Measurements from ENCODE around the gene PAX9.

Gene PAX9

GRCh38 chr14:36675581-36675980 is 13.9 kb downstream of the PAX9 start:
- TF ChIP-seq OSR1 (CRISPR knock-in tag; IDR thresholded peaks at IDR 0.05): no peak
- no peak for ATAC-seq

GRCh38 chr14:36676236-36676635 is 14.6 kb downstream of the PAX9 start:
- ATAC-seq: no peak
- TF ChIP-seq ZFP30 (CRISPR knock-in tag; IDR thresholded peaks at IDR 0.05): no peak

DNA sequence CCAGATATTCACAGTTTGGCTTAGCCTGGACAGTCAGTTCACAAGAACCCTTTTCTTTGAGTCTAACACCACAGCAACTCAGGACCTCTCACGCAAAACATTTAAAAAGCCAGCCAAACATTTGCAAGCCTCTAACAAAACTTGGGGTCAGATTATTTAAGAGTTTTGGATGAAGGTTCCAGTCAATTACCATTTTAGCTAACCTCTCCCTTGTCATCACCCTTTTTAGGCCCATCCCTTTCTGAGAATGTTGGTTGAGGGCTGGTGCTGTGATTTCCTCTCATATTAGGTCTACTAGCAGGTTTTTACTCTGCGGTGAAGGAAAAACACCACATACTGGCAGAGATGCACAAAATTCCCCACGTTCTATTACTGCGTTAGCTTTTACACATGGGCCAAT is 20.7 kb downstream of the PAX9 start:
- no peak for ATAC-seq
- TF ChIP-seq ARNTL (CRISPR knock-in tag; IDR thresholded peaks at IDR 0.05; ENCODE audit: borderline replicate concordance, low read depth) (no peak), ZNF8 (CRISPR knock-in tag; IDR thresholded peaks at IDR 0.05) (no peak), TOX (CRISPR knock-in tag; IDR thresholded peaks at IDR 0.05; ENCODE audit: borderline replicate concordance) (no peak), ZFP3 (CRISPR knock-in tag; IDR thresholded peaks at IDR 0.05) (no peak), ZNF565 (CRISPR knock-in tag; conservative IDR thresholded peaks at IDR 0.05; ENCODE audit: low read depth) (no peak), PATZ1 (CRISPR knock-in tag; IDR thresholded peaks at IDR 0.05; ENCODE audit: borderline replicate concordance) (no peak), SNAI2 (CRISPR knock-in tag; IDR thresholded peaks at IDR 0.05) (no peak), ISL1 (CRISPR knock-in tag; IDR thresholded peaks at IDR 0.05) (no peak), POU6F1 (CRISPR knock-in tag; IDR thresholded peaks at IDR 0.05; ENCODE audit: borderline replicate concordance, low read depth) (no peak), RARB (CRISPR knock-in tag; IDR thresholded peaks at IDR 0.05) (no peak), TCF4 (CRISPR knock-in tag; IDR thresholded peaks at IDR 0.05; ENCODE audit: borderline replicate concordance) (no peak), GLIS3 (CRISPR knock-in tag; IDR thresholded peaks at IDR 0.05) (no peak), PPARA (CRISPR knock-in tag; IDR thresholded peaks at IDR 0.05; ENCODE audit: borderline replicate concordance) (no peak), CSDC2 (CRISPR knock-in tag; IDR thresholded peaks at IDR 0.05) (no peak), OSR1 (CRISPR knock-in tag; IDR thresholded peaks at IDR 0.05) (no peak), ZFP30 (CRISPR knock-in tag; IDR thresholded peaks at IDR 0.05) (no peak), CREB5 (CRISPR knock-in tag; IDR thresholded peaks at IDR 0.05; ENCODE audit: low read depth) (no peak), ZC3H10 (CRISPR knock-in tag; IDR thresholded peaks at IDR 0.05) (no peak)
- TF ChIP-seq, protein P1, sequence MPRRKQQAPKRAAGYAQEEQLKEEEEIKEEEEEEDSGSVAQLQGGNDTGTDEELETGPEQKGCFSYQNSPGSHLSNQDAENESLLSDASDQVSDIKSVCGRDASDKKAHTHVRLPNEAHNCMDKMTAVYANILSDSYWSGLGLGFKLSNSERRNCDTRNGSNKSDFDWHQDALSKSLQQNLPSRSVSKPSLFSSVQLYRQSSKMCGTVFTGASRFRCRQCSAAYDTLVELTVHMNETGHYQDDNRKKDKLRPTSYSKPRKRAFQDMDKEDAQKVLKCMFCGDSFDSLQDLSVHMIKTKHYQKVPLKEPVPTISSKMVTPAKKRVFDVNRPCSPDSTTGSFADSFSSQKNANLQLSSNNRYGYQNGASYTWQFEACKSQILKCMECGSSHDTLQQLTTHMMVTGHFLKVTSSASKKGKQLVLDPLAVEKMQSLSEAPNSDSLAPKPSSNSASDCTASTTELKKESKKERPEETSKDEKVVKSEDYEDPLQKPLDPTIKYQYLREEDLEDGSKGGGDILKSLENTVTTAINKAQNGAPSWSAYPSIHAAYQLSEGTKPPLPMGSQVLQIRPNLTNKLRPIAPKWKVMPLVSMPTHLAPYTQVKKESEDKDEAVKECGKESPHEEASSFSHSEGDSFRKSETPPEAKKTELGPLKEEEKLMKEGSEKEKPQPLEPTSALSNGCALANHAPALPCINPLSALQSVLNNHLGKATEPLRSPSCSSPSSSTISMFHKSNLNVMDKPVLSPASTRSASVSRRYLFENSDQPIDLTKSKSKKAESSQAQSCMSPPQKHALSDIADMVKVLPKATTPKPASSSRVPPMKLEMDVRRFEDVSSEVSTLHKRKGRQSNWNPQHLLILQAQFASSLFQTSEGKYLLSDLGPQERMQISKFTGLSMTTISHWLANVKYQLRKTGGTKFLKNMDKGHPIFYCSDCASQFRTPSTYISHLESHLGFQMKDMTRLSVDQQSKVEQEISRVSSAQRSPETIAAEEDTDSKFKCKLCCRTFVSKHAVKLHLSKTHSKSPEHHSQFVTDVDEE (CRISPR knock-in tag; IDR thresholded peaks at IDR 0.05): no peak

GRCh38 chr14:36683083-36683724 is 21.5 kb downstream of the PAX9 start:
- no peak for ATAC-seq
- no peak for TF ChIP-seq GLIS3 (CRISPR knock-in tag; IDR thresholded peaks at IDR 0.05)
- TF ChIP-seq RARB (CRISPR knock-in tag; IDR thresholded peaks at IDR 0.05): no peak
- TF ChIP-seq CREB5 (CRISPR knock-in tag; IDR thresholded peaks at IDR 0.05; ENCODE audit: low read depth): no peak
- TF ChIP-seq ZFP30 (CRISPR knock-in tag; IDR thresholded peaks at IDR 0.05): no peak

Measured in SK-N-SH treated with all-trans-retinoic acid at 6 μM for 48 hours (cell line).